Activated CD8-positive, alpha-beta memory T cell treated with anti-CD3 and anti-CD28 coated beads, Interleukin-2, amount 10 ng/mL, durations not matched to agents 7 days and 5 days (primary cell): ENCODE results near the gene ASH1L. TPM values are rescaled to one million over a fixed set of nuclear protein-coding genes. Genes with fewer than 3 reads are reported as not detected.
"Not testable (repeated sequence)": the region's sequence is repeated elsewhere in the genome, so short reads cannot be mapped to it uniquely, and the experiment has no call there.

ENCODE experiments used
- ATAC-seq: fragments of 150-1000 bp; cut with Tn5 transposase; one replicate; pipeline ENCODE4 v1.10.0; 2021; ENCODE audit warnings: moderate library complexity
- CTCF ChIA-PET: fragments of 350-600 bp; sonication (Branson Sonifier 250); formaldehyde crosslinking; loops from one replicate; lab custom pipeline; 2021; ENCODE audit warnings: antibody characterized with exemption; lab: Charles Lee
- DNase-seq: peaks from one replicate; pipeline ENCODE4 v3.0.0-alpha.2; 2020
- H3K27ac Mint-ChIP-seq: one replicate; pipeline ENCODE4 v1.8.0; 2021; ENCODE audit warnings: mild to moderate bottlenecking, mixed read lengths
- H3K27me3 Mint-ChIP-seq: one replicate; pipeline ENCODE4 v1.8.0; 2021; ENCODE audit warnings: mixed read lengths
- H3K36me3 Mint-ChIP-seq: one replicate; pipeline ENCODE4 v1.8.0; 2021; ENCODE audit warnings: mild to moderate bottlenecking, mixed read lengths
- H3K4me1 Mint-ChIP-seq: one replicate; pipeline ENCODE4 v1.8.0; 2021; ENCODE audit warnings: mixed read lengths
- H3K4me3 Mint-ChIP-seq: one replicate; pipeline ENCODE4 v1.8.0; 2021; ENCODE audit warnings: mild to moderate bottlenecking, moderate library complexity, mixed read lengths
- H3K9me3 Mint-ChIP-seq: one replicate; pipeline ENCODE4 v1.8.0; 2022; ENCODE audit warnings: low read depth, mixed read lengths
- total RNA-seq, 2 experiments: library from RNA; stranded (reverse); gene quantifications; one replicate each; pipeline ENCODE4 v1.2.3, GENCODE V29; 2021

ASH1L gene
- total RNA-seq = 10 to 100 TPM; 34.0 to 52.9 TPM

GRCh38 chr1:155562581-155563376, at the start of gene ASH1L:
ASH1L (minus strand) TSS chr1:155562803; CDS start chr1:155521519, 41,284 bp downstream.
- Mint-ChIP-seq H3K9me3 (no peaks in the 10 kb centered on the region), H3K27ac (peak within 1 kb of the TSS; percentile 99), H3K36me3 (peaks cover 21% of the 10 kb centered on the region), H3K4me3 (peak within 1 kb of the TSS; percentile 99), H3K27me3 (no peaks in the 10 kb centered on the region), H3K4me1 (peaks cover 37% of the 10 kb centered on the region)
- ATAC-seq (peak; percentile 85), DNase-seq (peak; percentile 95)
- CTCF ChIA-PET = interaction anchor here (1.0 to 1.2 kb wide), 2 partner anchors 22 to 59 kb away, joined by 3 to 4 read pairs; no protein-coding TSS in a partner anchor

GRCh38 chr1:155610257-155610647, 47.6 kb upstream of the ASH1L start:
- H3K27ac Mint-ChIP-seq, ATAC-seq, CTCF ChIA-PET: not testable (repeated sequence)

GRCh38 chr1:155609515-155610256, 47.1 kb upstream of the ASH1L start, which contains the start of gene MSTO1:
MSTO1 (plus strand) TSS chr1:155610218; CDS start chr1:155610249, 31 bp downstream.
- peak; percentile 98 for DNase-seq
- peak within 1 kb of the TSS; percentile 90 for H3K4me3 Mint-ChIP-seq
- peak within 1 kb of the TSS; percentile 82 for H3K27ac Mint-ChIP-seq
- no peaks in the 10 kb centered on the region for H3K9me3 Mint-ChIP-seq
- peaks cover 4% of the 10 kb centered on the region for H3K27me3 Mint-ChIP-seq
- H3K4me1 Mint-ChIP-seq = peaks cover 5% of the 10 kb centered on the region
- CTCF ChIA-PET = no interaction called here
- peak; percentile 98 for ATAC-seq
- peaks cover 10% of the 10 kb centered on the region for H3K36me3 Mint-ChIP-seq

More at GRCh38 chr1:155610257-155610647, 47.6 kb upstream of the ASH1L start:
- H3K4me1 Mint-ChIP-seq, DNase-seq, H3K9me3 Mint-ChIP-seq, H3K27me3 Mint-ChIP-seq: not testable (repeated sequence)
- H3K36me3 Mint-ChIP-seq = peaks cover 12% of the 10 kb centered on the region
- H3K4me3 Mint-ChIP-seq = peak overlapping the region; percentile 90

GRCh38 chr1:155608888-155609225, 46.3 kb upstream of the ASH1L start:
- Mint-ChIP-seq H3K4me3 (peak overlapping the region; percentile 32), H3K36me3 (peaks cover 9% of the 10 kb centered on the region), H3K27me3 (peaks cover 4% of the 10 kb centered on the region), H3K9me3 (no peaks in the 10 kb centered on the region), H3K4me1 (peaks cover 5% of the 10 kb centered on the region), H3K27ac (no peak overlapping the region)
- ATAC-seq (no peak), DNase-seq (no peak)
- CTCF ChIA-PET = no interaction called here

GRCh38 chr1:155607708-155608107, 45.1 kb upstream of the ASH1L start:
- H3K4me1 Mint-ChIP-seq = peaks cover 5% of the 10 kb centered on the region
- CTCF ChIA-PET = interaction anchor here (1.1 kb wide), 1 partner anchor 9 kb away, joined by 3 read pairs; no protein-coding TSS in a partner anchor
- DNase-seq (no peak), ATAC-seq (no peak)
- H3K4me3 Mint-ChIP-seq = no peak overlapping the region
- H3K27ac Mint-ChIP-seq = no peak overlapping the region
- no peaks in the 10 kb centered on the region for H3K9me3 Mint-ChIP-seq
- peaks cover 3% of the 10 kb centered on the region for H3K36me3 Mint-ChIP-seq
- H3K27me3 Mint-ChIP-seq = peaks cover 4% of the 10 kb centered on the region

GRCh38 chr1:155599828-155600572, 37.4 kb upstream of the ASH1L start:
- not testable (repeated sequence) for H3K27me3 Mint-ChIP-seq, ATAC-seq

GRCh38 chr1:155598842-155599331, 36.3 kb upstream of the ASH1L start:
- no peaks in the 10 kb centered on the region for H3K9me3 Mint-ChIP-seq
- DNase-seq (no peak), ATAC-seq (peak; percentile 42)
- H3K4me3 Mint-ChIP-seq = peak overlapping the region; percentile 38
- no peaks in the 10 kb centered on the region for H3K27me3 Mint-ChIP-seq
- H3K4me1 Mint-ChIP-seq = peaks cover 13% of the 10 kb centered on the region
- peak overlapping the region; percentile 37 for H3K27ac Mint-ChIP-seq
- no peaks in the 10 kb centered on the region for H3K36me3 Mint-ChIP-seq
- CTCF ChIA-PET = interaction anchor here (1.2 to 2.3 kb wide), 3 partner anchors 9 to 348 kb away, joined by 3 to 9 read pairs (median 3); no protein-coding TSS in a partner anchor

More at GRCh38 chr1:155599828-155600572, 37.4 kb upstream of the ASH1L start:
- not testable (repeated sequence) for H3K4me3 Mint-ChIP-seq, H3K27ac Mint-ChIP-seq, DNase-seq, H3K9me3 Mint-ChIP-seq, H3K36me3 Mint-ChIP-seq
- CTCF ChIA-PET = interaction anchor here (0.9 to 1.1 kb wide), 2 partner anchors 276 to 350 kb away, joined by 3 read pairs; no protein-coding TSS in a partner anchor
- peaks cover 13% of the 10 kb centered on the region for H3K4me1 Mint-ChIP-seq

- H3K4me3 Mint-ChIP-seq = no peak overlapping the region
- no peak for DNase-seq
- H3K27ac Mint-ChIP-seq = no peak overlapping the region
- CTCF ChIA-PET = interaction anchor here (0.6 to 2.0 kb wide), 3 partner anchors 69 to 346 kb away, joined by 3 to 11 read pairs (median 3); no protein-coding TSS in a partner anchor
- no peaks in the 10 kb centered on the region for H3K9me3 Mint-ChIP-seq
- ATAC-seq = no peak
- H3K4me1 Mint-ChIP-seq = peaks cover 11% of the 10 kb centered on the region
- no peaks in the 10 kb centered on the region for H3K27me3 Mint-ChIP-seq
- no peaks in the 10 kb centered on the region for H3K36me3 Mint-ChIP-seq
Measured at GRCh38 chr1:155596864-155597263, 34.3 kb upstream of the ASH1L start.

GRCh38 chr1:155595877-155596474, 33.4 kb upstream of the ASH1L start:
- not testable (repeated sequence) for ATAC-seq, H3K27me3 Mint-ChIP-seq, H3K36me3 Mint-ChIP-seq, DNase-seq, H3K27ac Mint-ChIP-seq, H3K9me3 Mint-ChIP-seq, H3K4me3 Mint-ChIP-seq
- H3K4me1 Mint-ChIP-seq = peaks cover 11% of the 10 kb centered on the region
- CTCF ChIA-PET = interaction anchor here (0.7 to 2.0 kb wide), 4 partner anchors 9 to 345 kb away, joined by 3 to 11 read pairs (median 4); no protein-coding TSS in a partner anchor

GRCh38 chr1:155591770-155592169, 29.2 kb upstream of the ASH1L start:
- H3K4me1 Mint-ChIP-seq = peaks cover 3% of the 10 kb centered on the region
- no peak overlapping the region for H3K4me3 Mint-ChIP-seq
- H3K27ac Mint-ChIP-seq = no peak overlapping the region
- DNase-seq (no peak), ATAC-seq (peak; percentile 75)
- H3K27me3 Mint-ChIP-seq = no peaks in the 10 kb centered on the region
- CTCF ChIA-PET = interaction anchor here (0.8 to 2.0 kb wide), 6 partner anchors 13 to 341 kb away, joined by 3 to 23 read pairs (median 4); no protein-coding TSS in a partner anchor
- no peaks in the 10 kb centered on the region for H3K36me3 Mint-ChIP-seq
- no peaks in the 10 kb centered on the region for H3K9me3 Mint-ChIP-seq

- not testable (repeated sequence) for H3K4me3 Mint-ChIP-seq, H3K27ac Mint-ChIP-seq, H3K4me1 Mint-ChIP-seq
Measured at GRCh38 chr1:155590516-155591247, 28.1 kb upstream of the ASH1L start.

More at GRCh38 chr1:155590516-155591247, 28.1 kb upstream of the ASH1L start:
- not testable (repeated sequence) for H3K27me3 Mint-ChIP-seq, H3K36me3 Mint-ChIP-seq, H3K9me3 Mint-ChIP-seq, DNase-seq, ATAC-seq
- CTCF ChIA-PET = interaction anchor here (0.6 to 2.0 kb wide), 3 partner anchors 124 to 341 kb away, joined by 3 to 23 read pairs (median 6); no protein-coding TSS in a partner anchor
